HG02981 (cell line): ENCODE data around the gene RPTN.

Source experiments
- ATAC-seq: cut with Tn5 transposase; IDR thresholded peaks from one replicate; pipeline ENCODE4 v1.9.1; 2021; ENCODE audit warnings: mild to moderate bottlenecking, moderate library complexity; ENCODE audit not compliant: unreplicated experiment

RPTN gene

GRCh38 chr1:152159144-152159543 is at the start of gene RPTN:
Gene RPTN (minus strand): TSS chr1:152159228. CDS start chr1:152157889, 1,339 bp downstream.
- no peak for ATAC-seq

GRCh38 chr1:152198982-152199381 is 40.0 kb upstream of the RPTN start:
- ATAC-seq: no peak

- no peak for ATAC-seq
These were observed 38.4 kb upstream of the RPTN start for GRCh38 chr1:152197361-152197941.

- ATAC-seq: no peak
These were observed 32.7 kb upstream of the RPTN start for GRCh38 chr1:152191711-152192110.

- ATAC-seq: no peak
These were observed 32.2 kb upstream of the RPTN start for GRCh38 chr1:152191260-152191659.

GRCh38 chr1:152190589-152190988 is 31.6 kb upstream of the RPTN start:
- ATAC-seq: no peak

- no peak for ATAC-seq
These were observed 30.8 kb upstream of the RPTN start for GRCh38 chr1:152189657-152190442.

GRCh38 chr1:152188673-152189591 is 29.9 kb upstream of the RPTN start:
- ATAC-seq: no peak

- ATAC-seq: no peak
These were observed 27.7 kb upstream of the RPTN start for GRCh38 chr1:152186556-152187285.

GRCh38 chr1:152185544-152186391 is 26.7 kb upstream of the RPTN start:
- peak; percentile 48 for ATAC-seq

- no peak for ATAC-seq
These were observed 23.9 kb upstream of the RPTN start for GRCh38 chr1:152182944-152183361.

- no peak for ATAC-seq
These were observed 23.4 kb upstream of the RPTN start for GRCh38 chr1:152182431-152182830.

GRCh38 chr1:152179566-152179965 is 20.5 kb upstream of the RPTN start:
- no peak for ATAC-seq

GRCh38 chr1:152170287-152170905 is 11.4 kb upstream of the RPTN start:
- ATAC-seq: no peak

GRCh38 chr1:152169366-152170025 is 10.5 kb upstream of the RPTN start:
- no peak for ATAC-seq

- no peak for ATAC-seq
These were observed 9.5 kb upstream of the RPTN start for GRCh38 chr1:152168535-152168868.

- no peak for ATAC-seq
These were observed 9.0 kb upstream of the RPTN start for GRCh38 chr1:152167835-152168534.

GRCh38 chr1:152166966-152167365 is 7.9 kb upstream of the RPTN start:
- ATAC-seq: no peak
